GM23338 (cell line): ENCODE measurements around the gene GPR37. TPM values are rescaled to one million over a fixed set of nuclear protein-coding genes. Genes with fewer than 3 reads are reported as not detected.

Experiments
- ATAC-seq: fragments of 200-7000 bp; cut with Tn5 transposase; 3 replicates; pipeline ENCODE4 v1.9.1; 2020
- DNase-seq: peaks from one replicate; pipeline ENCODE4 v3.0.0-alpha.2; 2015; ENCODE audit warnings: low spot score
- H2AFZ ChIP-seq: fragments of 200-600 bp; sonication (generic); 2 replicates; pipeline ENCODE4 v1.8.0; 2016; ENCODE audit warnings: antibody characterized with exemption, mild to moderate bottlenecking, moderate library complexity
- H3F3A ChIP-seq: fragments of 200-600 bp; sonication (generic); replicated peaks from 2 replicates; pipeline ENCODE4 v1.8.0; 2017; ENCODE audit warnings: antibody characterized with exemption, mixed run types, low read depth
- H3K27ac ChIP-seq: fragments of 200-600 bp; sonication (generic); 2 replicates; pipeline ENCODE4 v1.6.1; 2016; ENCODE audit warnings: low read depth
- H3K27me3 ChIP-seq: fragments of 200-600 bp; sonication (generic); 2 replicates; pipeline ENCODE4 v1.8.0; 2016; ENCODE audit warnings: mild to moderate bottlenecking, mixed run types, moderate library complexity; ENCODE audit not compliant: insufficient read depth
- H3K36me3 ChIP-seq: fragments of 200-600 bp; sonication (generic); 2 replicates; pipeline ENCODE4 v1.8.0; 2016; ENCODE audit warnings: mild to moderate bottlenecking; ENCODE audit not compliant: insufficient read depth
- H3K4me1 ChIP-seq: fragments of 200-600 bp; sonication (generic); 2 replicates; pipeline ENCODE4 v1.8.0; 2016; ENCODE audit warnings: mild to moderate bottlenecking, moderate library complexity; ENCODE audit not compliant: insufficient read depth
- H3K4me2 ChIP-seq: fragments of 200-600 bp; sonication (generic); 2 replicates; pipeline ENCODE4 v1.7.1; 2017; ENCODE audit warnings: mixed run types
- H3K4me3 ChIP-seq: fragments of 200-600 bp; sonication (generic); 2 replicates; pipeline ENCODE4 v1.6.1; 2016; ENCODE audit warnings: mixed run types
- H3K79me2 ChIP-seq: fragments of 200-600 bp; sonication (generic); replicated peaks from 2 replicates; pipeline ENCODE4 v1.8.0; 2017; ENCODE audit warnings: mild to moderate bottlenecking; ENCODE audit not compliant: insufficient read depth
- H3K9me2 ChIP-seq: fragments of 200-600 bp; sonication (generic); 2 replicates; pipeline ENCODE4 v1.8.0; 2017; ENCODE audit not compliant: insufficient read depth
- H4K20me1 ChIP-seq: fragments of 200-600 bp; sonication (generic); replicated peaks from 2 replicates; pipeline ENCODE4 v1.8.0; 2017; ENCODE audit warnings: mild to moderate bottlenecking; ENCODE audit not compliant: insufficient read depth
- H3K27ac Mint-ChIP-seq: 2 replicates; pipeline ENCODE4 v1.8.0; 2020; ENCODE audit warnings: inconsistent platforms, mild to moderate bottlenecking, moderate library complexity, mixed read lengths
- H3K27me3 Mint-ChIP-seq: 3 replicates; pipeline ENCODE4 v1.8.0; 2022; ENCODE audit warnings: low read depth, mild to moderate bottlenecking, moderate library complexity, mixed read lengths, inconsistent platforms; ENCODE audit not compliant: insufficient read depth, poor library complexity
- H3K36me3 Mint-ChIP-seq: 3 replicates; pipeline ENCODE4 v1.8.0; 2021; ENCODE audit warnings: low read depth, mild to moderate bottlenecking, inconsistent platforms, moderate library complexity, mixed read lengths
- H3K4me1 Mint-ChIP-seq: 3 replicates; pipeline ENCODE4 v1.8.0; 2020; ENCODE audit warnings: mild to moderate bottlenecking, inconsistent platforms, mixed read lengths
- H3K4me3 Mint-ChIP-seq: 3 replicates; pipeline ENCODE4 v1.8.0; 2021; ENCODE audit warnings: moderate library complexity, mild to moderate bottlenecking, inconsistent platforms, mixed read lengths
- H3K9me3 Mint-ChIP-seq: 3 replicates; pipeline ENCODE4 v1.8.0; 2020; ENCODE audit warnings: moderate library complexity, mild to moderate bottlenecking, inconsistent platforms, mixed read lengths
- CTCF ChIP-seq, 2 experiments: fragments of 200-600 bp in 1 of 2; sonication (generic) in 1 of 2; conservative IDR thresholded peaks; 2 replicates each; pipeline versions ENCODE4 v1.5.1 to v1.6.1; 2016 to 2017; ENCODE audit warnings: antibody characterized with exemption in 2 of 2, low read depth in 2 of 2, mild to moderate bottlenecking in 2 of 2, moderate library complexity in 1 of 2
- EZH2 ChIP-seq: fragments of 200-600 bp; sonication (generic); IDR thresholded peaks from one replicate; pipeline ENCODE4 v1.8.0; 2017; ENCODE audit warnings: antibody characterized with exemption, mild to moderate bottlenecking, low read depth; ENCODE audit not compliant: unreplicated experiment
- EZH2phosphoT487 ChIP-seq: fragments of 200-600 bp; sonication (generic); IDR thresholded peaks from one replicate; pipeline ENCODE4 v1.8.1; 2018; ENCODE audit warnings: antibody characterized with exemption; ENCODE audit not compliant: unreplicated experiment
- JUNB ChIP-seq: IDR thresholded peaks from one replicate; pipeline ENCODE4 v1.6.1; 2016; ENCODE audit warnings: antibody characterized with exemption; ENCODE audit not compliant: unreplicated experiment
- POLR2AphosphoS5 ChIP-seq: IDR thresholded peaks from 2 replicates; pipeline ENCODE4 v1.6.1; 2016; ENCODE audit warnings: antibody characterized with exemption, low read depth
- STAT1 ChIP-seq: IDR thresholded peaks from one replicate; pipeline ENCODE4 v1.6.1; 2016; ENCODE audit warnings: antibody characterized with exemption; ENCODE audit not compliant: unreplicated experiment
- polyA plus RNA-seq: library from polyadenylated mRNA; unstranded; fragments of >200 nt; fragmentation: Nextera tagmentation; extraction: Ambion mirVana; gene quantifications from 2 replicates; pipeline ENCODE4 v1.2.1, GENCODE V29; 2016
- total RNA-seq: library from RNA; depleted of rRNA; stranded (reverse); fragments of >200 nt; shearing (Covaris generic); gene quantifications from 2 replicates; pipeline ENCODE4 v1.2.3, GENCODE V29; 2014
- TF ChIP-seq, protein P1 (sequence below): fragments of 250-450 bp; sonication (Bioruptor Pico); IDR thresholded peaks from 2 replicates; pipeline ENCODE4 v1.5.0; 2020; ENCODE audit warnings: mild to moderate bottlenecking, moderate library complexity

GPR37 gene
- total and polyA plus RNA-seq, 2 experiments from 2014 or later, result 3.9 to 8.5 TPM

GRCh38 chr7:124776153-124776552 is 10.6 kb upstream of the GPR37 start (continued):
- TF ChIP-seq, protein P1, sequence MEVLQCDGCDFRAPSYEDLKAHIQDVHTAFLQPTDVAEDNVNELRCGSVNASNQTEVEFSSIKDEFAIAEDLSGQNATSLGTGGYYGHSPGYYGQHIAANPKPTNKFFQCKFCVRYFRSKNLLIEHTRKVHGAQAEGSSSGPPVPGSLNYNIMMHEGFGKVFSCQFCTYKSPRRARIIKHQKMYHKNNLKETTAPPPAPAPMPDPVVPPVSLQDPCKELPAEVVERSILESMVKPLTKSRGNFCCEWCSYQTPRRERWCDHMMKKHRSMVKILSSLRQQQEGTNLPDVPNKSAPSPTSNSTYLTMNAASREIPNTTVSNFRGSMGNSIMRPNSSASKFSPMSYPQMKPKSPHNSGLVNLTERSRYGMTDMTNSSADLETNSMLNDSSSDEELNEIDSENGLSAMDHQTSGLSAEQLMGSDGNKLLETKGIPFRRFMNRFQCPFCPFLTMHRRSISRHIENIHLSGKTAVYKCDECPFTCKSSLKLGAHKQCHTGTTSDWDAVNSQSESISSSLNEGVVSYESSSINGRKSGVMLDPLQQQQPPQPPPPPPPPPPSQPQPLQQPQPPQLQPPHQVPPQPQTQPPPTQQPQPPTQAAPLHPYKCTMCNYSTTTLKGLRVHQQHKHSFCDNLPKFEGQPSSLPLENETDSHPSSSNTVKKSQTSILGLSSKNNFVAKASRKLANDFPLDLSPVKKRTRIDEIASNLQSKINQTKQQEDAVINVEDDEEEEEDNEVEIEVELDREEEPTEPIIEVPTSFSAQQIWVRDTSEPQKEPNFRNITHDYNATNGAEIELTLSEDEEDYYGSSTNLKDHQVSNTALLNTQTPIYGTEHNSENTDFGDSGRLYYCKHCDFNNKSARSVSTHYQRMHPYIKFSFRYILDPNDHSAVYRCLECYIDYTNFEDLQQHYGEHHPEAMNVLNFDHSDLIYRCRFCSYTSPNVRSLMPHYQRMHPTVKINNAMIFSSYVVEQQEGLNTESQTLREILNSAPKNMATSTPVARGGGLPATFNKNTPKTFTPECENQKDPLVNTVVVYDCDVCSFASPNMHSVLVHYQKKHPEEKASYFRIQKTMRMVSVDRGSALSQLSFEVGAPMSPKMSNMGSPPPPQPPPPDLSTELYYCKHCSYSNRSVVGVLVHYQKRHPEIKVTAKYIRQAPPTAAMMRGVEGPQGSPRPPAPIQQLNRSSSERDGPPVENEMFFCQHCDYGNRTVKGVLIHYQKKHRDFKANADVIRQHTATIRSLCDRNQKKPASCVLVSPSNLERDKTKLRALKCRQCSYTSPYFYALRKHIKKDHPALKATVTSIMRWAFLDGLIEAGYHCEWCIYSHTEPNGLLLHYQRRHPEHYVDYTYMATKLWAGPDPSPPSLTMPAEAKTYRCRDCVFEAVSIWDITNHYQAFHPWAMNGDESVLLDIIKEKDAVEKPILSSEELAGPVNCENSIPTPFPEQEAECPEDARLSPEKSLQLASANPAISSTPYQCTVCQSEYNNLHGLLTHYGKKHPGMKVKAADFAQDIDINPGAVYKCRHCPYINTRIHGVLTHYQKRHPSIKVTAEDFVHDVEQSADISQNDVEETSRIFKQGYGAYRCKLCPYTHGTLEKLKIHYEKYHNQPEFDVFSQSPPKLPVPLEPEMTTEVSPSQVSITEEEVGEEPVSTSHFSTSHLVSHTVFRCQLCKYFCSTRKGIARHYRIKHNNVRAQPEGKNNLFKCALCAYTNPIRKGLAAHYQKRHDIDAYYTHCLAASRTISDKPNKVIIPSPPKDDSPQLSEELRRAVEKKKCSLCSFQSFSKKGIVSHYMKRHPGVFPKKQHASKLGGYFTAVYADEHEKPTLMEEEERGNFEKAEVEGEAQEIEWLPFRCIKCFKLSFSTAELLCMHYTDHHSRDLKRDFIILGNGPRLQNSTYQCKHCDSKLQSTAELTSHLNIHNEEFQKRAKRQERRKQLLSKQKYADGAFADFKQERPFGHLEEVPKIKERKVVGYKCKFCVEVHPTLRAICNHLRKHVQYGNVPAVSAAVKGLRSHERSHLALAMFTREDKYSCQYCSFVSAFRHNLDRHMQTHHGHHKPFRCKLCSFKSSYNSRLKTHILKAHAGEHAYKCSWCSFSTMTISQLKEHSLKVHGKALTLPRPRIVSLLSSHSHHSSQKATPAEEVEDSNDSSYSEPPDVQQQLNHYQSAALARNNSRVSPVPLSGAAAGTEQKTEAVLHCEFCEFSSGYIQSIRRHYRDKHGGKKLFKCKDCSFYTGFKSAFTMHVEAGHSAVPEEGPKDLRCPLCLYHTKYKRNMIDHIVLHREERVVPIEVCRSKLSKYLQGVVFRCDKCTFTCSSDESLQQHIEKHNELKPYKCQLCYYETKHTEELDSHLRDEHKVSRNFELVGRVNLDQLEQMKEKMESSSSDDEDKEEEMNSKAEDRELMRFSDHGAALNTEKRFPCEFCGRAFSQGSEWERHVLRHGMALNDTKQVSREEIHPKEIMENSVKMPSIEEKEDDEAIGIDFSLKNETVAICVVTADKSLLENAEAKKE (CRISPR knock-in tag), result no peak

GRCh38 chr7:124775422-124775821 is 9.8 kb upstream of the GPR37 start:
- DNase-seq (no peak), ATAC-seq (no peak)
- no peak overlapping the region for H3K27ac ChIP-seq
- H3K36me3 Mint-ChIP-seq, result no peaks in the 10 kb centered on the region
- H3K36me3 ChIP-seq, result no peaks in the 10 kb centered on the region
- H3K9me3 Mint-ChIP-seq, result no peaks in the 10 kb centered on the region
- no peaks in the 10 kb centered on the region for H3K27me3 Mint-ChIP-seq
- H3K4me3 Mint-ChIP-seq, result no peak overlapping the region
- no peaks in the 10 kb centered on the region for H3K9me2 ChIP-seq
- H3K79me2 ChIP-seq, result no peaks in the 10 kb centered on the region
- H3K27me3 ChIP-seq, result no peaks in the 10 kb centered on the region
- H3K27ac Mint-ChIP-seq, result no peak overlapping the region
- H3F3A ChIP-seq, result no peaks in the 10 kb centered on the region
- H4K20me1 ChIP-seq, result no peaks in the 10 kb centered on the region
- H3K4me3 ChIP-seq, result no peak overlapping the region
- no peak overlapping the region for H3K4me2 ChIP-seq
- peaks cover under 1% of the 10 kb centered on the region; the same call in 1 of the 2 replicates for H3K4me1 ChIP-seq
- no peak overlapping the region for H2AFZ ChIP-seq
- peaks cover 7% of the 10 kb centered on the region for H3K4me1 Mint-ChIP-seq
- TF ChIP-seq EZH2 (no peak), STAT1 (no peak), EZH2phosphoT487 (no peak), JUNB (no peak), CTCF (conservative IDR thresholded peaks at IDR 0.05; ENCODE audit: low read depth in 2 of 2) (no peak), POLR2AphosphoS5 (no peak)
- TF ChIP-seq, protein P1 (CRISPR knock-in tag), result no peak
